ENCODE results near the gene MTMR12. TPM values are rescaled to one million over a fixed set of nuclear protein-coding genes. Genes with fewer than 3 reads are reported as not detected.
A peak's percentile ranks its signal among the peaks of the same experiment; 100 is the strongest.

The MTMR12 gene
- total and polyA plus RNA-seq, 2 of the 4 experiments (the other 2 are of a cell fraction), result 11.1 to 21.3 TPM

DNA sequence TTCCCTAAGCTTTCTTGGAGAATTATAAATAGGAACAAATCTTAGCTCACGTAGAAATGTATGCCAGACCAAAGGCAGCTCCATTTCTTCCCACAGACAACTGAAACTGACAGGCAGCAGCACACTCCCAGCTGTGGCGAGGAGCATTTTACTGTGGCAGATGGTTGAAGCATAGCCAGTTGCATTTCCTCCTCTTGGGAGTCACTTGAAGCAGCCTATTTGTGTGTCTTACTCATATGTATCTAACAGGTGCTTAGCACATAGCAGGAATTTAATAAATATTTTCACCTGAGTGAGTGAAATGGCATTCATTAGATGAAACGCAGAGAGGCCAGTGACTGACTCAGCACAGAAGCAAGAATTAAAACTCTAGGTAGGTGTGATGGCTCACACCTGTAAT is 12.3 kb upstream of the MTMR12 start:
- no peak overlapping the region for H2BK15ac ChIP-seq (ENCODE audit: low read depth, low read length)
- no peak overlapping the region for H2BK120ac ChIP-seq (ENCODE audit: low read depth, low read length)
- H4K20me1 ChIP-seq (ENCODE audit: insufficient read depth, low read length), result no peaks in the 10 kb centered on the region
- dilution Hi-C loops (cut with HindIII; ENCODE audit: low sequenced_read_pairs, unreplicated experiment), result no loop called here
- no peak overlapping the region for H3K4ac ChIP-seq (ENCODE audit: low read depth, low read length)
- POLR2A ChIA-PET (ENCODE audit: unreplicated experiment), result interaction anchor here (0.7 kb wide), 1 partner anchor 178 kb away, joined by 5 read pairs; no protein-coding TSS in a partner anchor
- H3K9me1 ChIP-seq (ENCODE audit: insufficient read depth, low read length), result no peaks in the 10 kb centered on the region
- H3K23ac ChIP-seq (ENCODE audit: low read depth, low read length), result no peak overlapping the region
- intact Hi-C loops (cut with micrococcal nuclease), result loop anchor here (5.0 kb wide), 2 partner anchors 153 to 743 kb away; partner anchors contain the start of gene GOLPH3
- TF ChIP-seq MXI1 (IDR thresholded peaks at IDR 0.05; ENCODE audit: borderline replicate concordance, low read depth, low read length) (no peak), CEBPB (IDR thresholded peaks at IDR 0.05; ENCODE audit: low read depth, low read length) (no peak), MAFK (IDR thresholded peaks at IDR 0.05; ENCODE audit: low read depth, low read length) (no peak), BHLHE40 (IDR thresholded peaks at IDR 0.05; ENCODE audit: low read depth, low read length) (no peak), ELK1 (IDR thresholded peaks at IDR 0.05; ENCODE audit: borderline replicate concordance, low read depth, low read length) (no peak), RCOR1 (IDR thresholded peaks at IDR 0.05; ENCODE audit: insufficient replicate concordance, low read length) (no peak), POLR2A (IDR thresholded peaks at IDR 0.05; ENCODE audit: low read depth, low read length) (no peak), RAD21 (IDR thresholded peaks at IDR 0.05; ENCODE audit: low read length) (no peak), MAZ (IDR thresholded peaks at IDR 0.05; ENCODE audit: borderline replicate concordance, low read depth, low read length) (no peak), USF2 (IDR thresholded peaks at IDR 0.05; ENCODE audit: low read depth, low read length) (no peak), SMC3 (IDR thresholded peaks at IDR 0.05; ENCODE audit: low read depth, low read length) (no peak), RFX5 (IDR thresholded peaks at IDR 0.05; ENCODE audit: low read depth, low read length) (no peak), FOS (IDR thresholded peaks at IDR 0.05; ENCODE audit: low read depth, low read length) (no peak), NFE2L2 (IDR thresholded peaks at IDR 0.05; ENCODE audit: low read depth, low read length) (no peak), CHD1 (IDR thresholded peaks at IDR 0.05; ENCODE audit: low read depth, low read length) (no peak)
- TF ChIP-seq, protein P1, sequence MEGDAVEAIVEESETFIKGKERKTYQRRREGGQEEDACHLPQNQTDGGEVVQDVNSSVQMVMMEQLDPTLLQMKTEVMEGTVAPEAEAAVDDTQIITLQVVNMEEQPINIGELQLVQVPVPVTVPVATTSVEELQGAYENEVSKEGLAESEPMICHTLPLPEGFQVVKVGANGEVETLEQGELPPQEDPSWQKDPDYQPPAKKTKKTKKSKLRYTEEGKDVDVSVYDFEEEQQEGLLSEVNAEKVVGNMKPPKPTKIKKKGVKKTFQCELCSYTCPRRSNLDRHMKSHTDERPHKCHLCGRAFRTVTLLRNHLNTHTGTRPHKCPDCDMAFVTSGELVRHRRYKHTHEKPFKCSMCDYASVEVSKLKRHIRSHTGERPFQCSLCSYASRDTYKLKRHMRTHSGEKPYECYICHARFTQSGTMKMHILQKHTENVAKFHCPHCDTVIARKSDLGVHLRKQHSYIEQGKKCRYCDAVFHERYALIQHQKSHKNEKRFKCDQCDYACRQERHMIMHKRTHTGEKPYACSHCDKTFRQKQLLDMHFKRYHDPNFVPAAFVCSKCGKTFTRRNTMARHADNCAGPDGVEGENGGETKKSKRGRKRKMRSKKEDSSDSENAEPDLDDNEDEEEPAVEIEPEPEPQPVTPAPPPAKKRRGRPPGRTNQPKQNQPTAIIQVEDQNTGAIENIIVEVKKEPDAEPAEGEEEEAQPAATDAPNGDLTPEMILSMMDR (conservative IDR thresholded peaks at IDR 0.05; ENCODE audit: low read depth, low read length), result no peak
- no peak overlapping the region for H3K9ac ChIP-seq (ENCODE audit: low read depth, low read length)
- no peak overlapping the region for H2BK5ac ChIP-seq (ENCODE audit: low read depth, low read length, poor library complexity, severe bottlenecking)
- no peaks in the 10 kb centered on the region for H3K79me1 ChIP-seq (ENCODE audit: low read depth in 1 of 2, low read length in 2 of 2)
- ATAC-seq (ENCODE audit: low read depth), result no peak
- no TSS peak for BruUV-seq (replicated peaks)
- H3K4me2 ChIP-seq (ENCODE audit: low read depth, low read length), result no peak overlapping the region
- H3K27ac ChIP-seq (ENCODE audit: insufficient read depth, low read length), result no peak overlapping the region
- peaks cover 5% of the 10 kb centered on the region; the same call in 1 of the 2 replicates for H3K4me1 ChIP-seq (ENCODE audit: control insufficient read depth, insufficient read depth, low read length)
- H2AFZ ChIP-seq (replicated peaks; ENCODE audit: low read length, poor library complexity), result peak overlapping the region; percentile 58
- no peak overlapping the region for H2AK5ac ChIP-seq (ENCODE audit: low read depth, low read length)
- no CpG with 5 or more reads among the region's 3 CpGs for WGBS, 2 experiments (ENCODE audit: extremely low coverage in 2 of 2, insufficient read length in 1 of 2)
- CTCF ChIA-PET, result no interaction called here
- H3K9me3 ChIP-seq (ENCODE audit: control insufficient read depth, insufficient read depth, low read length), result peaks cover 10% of the 10 kb centered on the region
- H4K91ac ChIP-seq (ENCODE audit: insufficient read depth, low read depth, low read length), result no peak overlapping the region
- H3K56ac ChIP-seq (ENCODE audit: extremely low read depth, insufficient read depth, low read length), result no peak overlapping the region
- no peak overlapping the region for H3K18ac ChIP-seq (ENCODE audit: low read depth, low read length)
- no peaks in the 10 kb centered on the region for H3K27me3 ChIP-seq (ENCODE audit: control insufficient read depth, insufficient read depth, low read length)
- no peak overlapping the region for H3K4me3 ChIP-seq (ENCODE audit: insufficient read depth, low read depth, low read length)
- H3K36me3 ChIP-seq (ENCODE audit: control insufficient read depth, insufficient read depth, low read length), result no peaks in the 10 kb centered on the region
- in situ Hi-C loops (cut with MboI; ENCODE audit: low sequenced_read_pairs), result no loop called here
- no peak overlapping the region for H4K5ac ChIP-seq (ENCODE audit: low read depth, low read length)
- no peak overlapping the region for H2AK9ac ChIP-seq (replicated peaks; ENCODE audit: low read depth, low read length, poor library complexity)
- DNase-seq, result peak; percentile 38
- H3K14ac ChIP-seq (replicated peaks; ENCODE audit: low read depth, low read length), result no peak overlapping the region
- no peak overlapping the region for H2BK20ac ChIP-seq (ENCODE audit: low read depth, low read length)
- no peak overlapping the region for H4K8ac ChIP-seq (ENCODE audit: low read depth in 2 of 2, low read length in 2 of 2)

All from IMR-90 (cell line).